ENCODE data around the gene KIF3B.

DNA sequence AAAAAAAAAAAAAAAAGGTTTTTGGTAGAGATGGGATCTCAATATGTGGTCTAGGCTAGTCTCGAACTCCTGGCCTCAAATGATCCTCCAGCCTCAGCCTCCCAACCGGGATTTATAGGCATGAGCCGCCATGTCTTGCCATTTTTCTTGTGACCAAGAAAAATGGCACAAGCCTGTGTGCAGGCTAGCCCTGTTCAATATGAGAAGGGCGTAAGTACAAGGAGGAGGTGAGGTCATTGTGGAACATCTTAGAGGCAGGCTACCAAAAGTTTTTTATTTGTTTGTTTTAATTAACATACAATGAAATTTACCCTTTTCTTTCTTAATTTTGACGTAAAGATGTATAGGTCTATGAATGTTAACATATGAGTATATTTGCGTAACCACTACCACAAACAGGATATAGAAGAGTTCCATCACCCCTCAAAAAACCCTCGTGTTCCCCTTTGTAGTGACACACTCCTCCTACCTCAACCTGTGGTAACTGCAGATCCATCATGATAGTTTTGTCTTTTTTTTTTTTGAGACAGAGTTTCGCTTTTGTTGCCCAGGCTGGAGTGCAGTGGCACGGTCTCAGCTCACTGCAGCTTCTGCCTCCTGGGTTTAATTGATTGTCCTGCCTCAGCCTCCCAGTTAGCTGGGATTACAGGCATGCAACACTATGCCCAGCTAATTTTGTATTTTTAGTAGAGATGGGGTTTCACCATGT lies 28.3 kb upstream of the KIF3B start:
- TF ChIP-seq CREB1 (IDR thresholded peaks at IDR 0.05; ENCODE audit: low read depth) (no peak), RAD21 (IDR thresholded peaks at IDR 0.05; ENCODE audit: low read depth) (no peak), NFIC (IDR thresholded peaks at IDR 0.05) (no peak), TEAD4 (IDR thresholded peaks at IDR 0.05) (no peak), CEBPB (IDR thresholded peaks at IDR 0.05) (no peak), YY1 (IDR thresholded peaks at IDR 0.05; ENCODE audit: low read depth) (no peak), EP300 (IDR thresholded peaks at IDR 0.05; ENCODE audit: borderline replicate concordance) (no peak), FOXM1 (IDR thresholded peaks at IDR 0.05; ENCODE audit: borderline replicate concordance, low read depth) (no peak)
- TF ChIP-seq, protein P1, sequence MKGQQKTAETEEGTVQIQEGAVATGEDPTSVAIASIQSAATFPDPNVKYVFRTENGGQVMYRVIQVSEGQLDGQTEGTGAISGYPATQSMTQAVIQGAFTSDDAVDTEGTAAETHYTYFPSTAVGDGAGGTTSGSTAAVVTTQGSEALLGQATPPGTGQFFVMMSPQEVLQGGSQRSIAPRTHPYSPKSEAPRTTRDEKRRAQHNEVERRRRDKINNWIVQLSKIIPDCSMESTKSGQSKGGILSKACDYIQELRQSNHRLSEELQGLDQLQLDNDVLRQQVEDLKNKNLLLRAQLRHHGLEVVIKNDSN (IDR thresholded peaks at IDR 0.05) = no peak
